Aorta (tissue), 5 donors: ENCODE data around the gene RNF123. TPM values are rescaled to one million over a fixed set of nuclear protein-coding genes. Genes with fewer than 3 reads are reported as not detected.

ENCODE experiments used
- ATAC-seq: fragments of 200-7000 bp; cut with Tn5 transposase; one replicate; pipeline ENCODE4 v1.9.1; 2022; ENCODE audit warnings: moderate library complexity; ENCODE audit not compliant: low FRiP score
- DNase-seq, 2 donors: peaks; one replicate each; pipeline ENCODE4 v3.0.0-alpha.2; 2020
- H3K27ac ChIP-seq, 2 donors: one replicate each; pipeline ENCODE4 v1.5.1; 2013; ENCODE audit warnings: low read length in 2 of 2, mild to moderate bottlenecking in 2 of 2, moderate library complexity in 2 of 2, control low read depth in 1 of 2, inconsistent platforms in 1 of 2, low read depth in 1 of 2
- H3K27me3 ChIP-seq, 2 donors: one replicate each; pipeline ENCODE4 v1.6.1; 2013; ENCODE audit warnings: control low read depth in 1 of 2, low read length in 1 of 2, mild to moderate bottlenecking in 1 of 2, moderate library complexity in 1 of 2; ENCODE audit not compliant: insufficient read depth in 2 of 2, control insufficient read depth in 1 of 2
- H3K36me3 ChIP-seq, 2 donors: one replicate each; pipeline ENCODE4 v1.6.1; 2013; ENCODE audit warnings: control low read depth in 1 of 2, low read length in 1 of 2, mild to moderate bottlenecking in 1 of 2; ENCODE audit not compliant: insufficient read depth in 2 of 2, control insufficient read depth in 1 of 2
- H3K4me1 ChIP-seq, 2 donors: one replicate each; pipeline ENCODE4 v1.6.1; 2013; ENCODE audit warnings: low read length in 2 of 2, control low read depth in 1 of 2, mild to moderate bottlenecking in 1 of 2, moderate library complexity in 1 of 2; ENCODE audit not compliant: insufficient read depth in 2 of 2, control insufficient read depth in 1 of 2
- H3K4me3 ChIP-seq, 2 donors: one replicate each; pipeline ENCODE4 v1.5.1; 2013; ENCODE audit warnings: low read length in 2 of 2, control low read depth in 1 of 2, mild to moderate bottlenecking in 1 of 2
- H3K9me3 ChIP-seq: one replicate; pipeline ENCODE4 v1.6.1; 2013; ENCODE audit warnings: mild to moderate bottlenecking, low read length; ENCODE audit not compliant: control insufficient read depth
- WGBS, 2 donors: extraction: QIAGEN DNeasy Blood & Tissue Kit; methylation state at CpG; one replicate each; pipeline ENCODE4 v1.1.7; 2013; 5-methylcytosine and 5-hydroxymethylcytosine counted together
- intact Hi-C, 2 donors: fragments of 100-400 bp; cut with DNase I; formaldehyde crosslinking; loops; one replicate each; pipeline versions ENCODE4 v1.14.2 to v1.15.0; 2022
- polyA plus RNA-seq, 2 donors: library from polyadenylated mRNA; stranded (reverse); fragments of 200-250 nt; gene quantifications; one replicate each; pipeline ENCODE4 v1.2.3, GENCODE V29; 2013
- total RNA-seq, 2 donors: library from RNA; stranded (reverse); fragmentation: NEBNext Ultra II Directional; extraction: Animal tissue kit (Norgen Biotek cat#: 25700); gene quantifications; one replicate each; pipeline ENCODE4 v1.2.1, GENCODE V29; 2021
- donor health status: healthy with polysubstance abuse.
- donor health status: Bipolar disorder and iron deficiency.
- donor health status: DM: no; HTN: no; CAD: no.
- donor health status: DM: no; HTN: no; CAD: no.
- donor health status: DM: yes; HTN: yes; CAD: no.

The RNF123 gene
- total and polyA plus RNA-seq, 4 donors, result 12.5 to 38.1 (median 32.2) TPM

GRCh38 chr3:49649576-49649975, 39.8 kb upstream of the RNF123 start:
- H3K27ac ChIP-seq, result no peak overlapping the region
- WGBS, 2 donors, result 96 to 100% methylated on average over 1 of the region's 1 CpG
- intact Hi-C loops, result no loop called here
- H3K27me3 ChIP-seq, result no peaks in the 10 kb centered on the region
- H3K9me3 ChIP-seq, result no peaks in the 10 kb centered on the region
- no peak overlapping the region for H3K4me3 ChIP-seq
- no peak for DNase-seq
- no peaks in the 10 kb centered on the region for H3K4me1 ChIP-seq
- ATAC-seq, result no peak
- no peaks in the 10 kb centered on the region for H3K36me3 ChIP-seq

GRCh38 chr3:49650177-49650576, 39.2 kb upstream of the RNF123 start:
- no peak for DNase-seq
- Histone ChIP-seq H3K36me3 (no peaks in the 10 kb centered on the region), H3K9me3 (no peaks in the 10 kb centered on the region), H3K27ac (no peak overlapping the region), H3K4me3 (no peak overlapping the region), H3K27me3 (no peaks in the 10 kb centered on the region), H3K4me1 (no peaks in the 10 kb centered on the region)
- intact Hi-C loops, result no loop called here
- 94 to 100% methylated on average over 1 of the region's 1 CpG for WGBS, 2 donors
- ATAC-seq, result no peak

DNA sequence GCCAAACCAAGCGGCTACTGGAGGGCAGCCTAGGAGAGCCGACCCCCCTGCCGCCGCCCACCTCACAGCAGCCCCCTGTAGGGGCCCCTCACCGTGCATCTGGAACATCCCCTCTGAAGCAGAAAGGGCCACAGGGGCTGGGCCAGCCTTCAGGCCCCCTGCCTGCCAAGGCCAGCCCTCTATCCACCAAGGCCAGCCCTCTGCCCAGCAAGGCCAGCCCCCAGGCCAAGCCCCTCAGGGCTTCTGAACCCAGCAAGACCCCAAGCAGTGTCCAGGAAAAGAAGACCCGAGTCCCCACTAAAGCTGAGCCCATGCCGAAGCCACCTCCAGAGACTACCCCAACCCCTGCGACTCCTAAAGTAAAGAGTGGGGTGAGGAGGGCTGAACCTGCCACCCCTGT, 38.7 kb upstream of the RNF123 start:
- no peak overlapping the region for H3K4me3 ChIP-seq
- ATAC-seq (no peak), DNase-seq (no peak)
- intact Hi-C loops, result no loop called here
- no peaks in the 10 kb centered on the region for H3K4me1 ChIP-seq
- H3K27ac ChIP-seq, result no peak overlapping the region
- 72 to 75% methylated on average over 8 of the region's 8 CpGs for WGBS, 2 donors
- no peaks in the 10 kb centered on the region for H3K27me3 ChIP-seq
- no peaks in the 10 kb centered on the region for H3K36me3 ChIP-seq
- H3K9me3 ChIP-seq, result no peaks in the 10 kb centered on the region

- Histone ChIP-seq H3K9me3 (no peaks in the 10 kb centered on the region), H3K4me3 (no peak overlapping the region), H3K4me1 (no peaks in the 10 kb centered on the region), H3K27ac (no peak overlapping the region), H3K36me3 (no peaks in the 10 kb centered on the region), H3K27me3 (no peaks in the 10 kb centered on the region)
- DNase-seq (no peak), ATAC-seq (no peak)
- 90 to 91% methylated on average over 30 to 36 of the region's 36 CpGs for WGBS, 2 donors
- intact Hi-C loops, result no loop called here
Observed at GRCh38 chr3:49652218-49652902, 37.0 kb upstream of the RNF123 start.

GRCh38 chr3:49652903-49653415, 36.4 kb upstream of the RNF123 start:
- ATAC-seq (no peak), DNase-seq (no peak)
- H3K36me3 ChIP-seq, result no peaks in the 10 kb centered on the region
- no peaks in the 10 kb centered on the region for H3K27me3 ChIP-seq
- no peaks in the 10 kb centered on the region for H3K4me1 ChIP-seq
- 88 to 92% methylated on average over 21 of the region's 21 CpGs for WGBS, 2 donors
- no peaks in the 10 kb centered on the region for H3K9me3 ChIP-seq
- intact Hi-C loops, result no loop called here
- no peak overlapping the region for H3K4me3 ChIP-seq
- H3K27ac ChIP-seq, result no peak overlapping the region

- DNase-seq (no peak), ATAC-seq (no peak)
- WGBS, 2 donors, result 63 to 70% methylated on average over 8 of the region's 8 CpGs
- intact Hi-C loops, result no loop called here
- Histone ChIP-seq H3K4me1 (no peaks in the 10 kb centered on the region), H3K36me3 (no peaks in the 10 kb centered on the region), H3K27me3 (no peaks in the 10 kb centered on the region), H3K9me3 (no peaks in the 10 kb centered on the region), H3K27ac (no peak overlapping the region), H3K4me3 (no peak overlapping the region)
Observed at GRCh38 chr3:49653621-49654020, 35.7 kb upstream of the RNF123 start.

DNA sequence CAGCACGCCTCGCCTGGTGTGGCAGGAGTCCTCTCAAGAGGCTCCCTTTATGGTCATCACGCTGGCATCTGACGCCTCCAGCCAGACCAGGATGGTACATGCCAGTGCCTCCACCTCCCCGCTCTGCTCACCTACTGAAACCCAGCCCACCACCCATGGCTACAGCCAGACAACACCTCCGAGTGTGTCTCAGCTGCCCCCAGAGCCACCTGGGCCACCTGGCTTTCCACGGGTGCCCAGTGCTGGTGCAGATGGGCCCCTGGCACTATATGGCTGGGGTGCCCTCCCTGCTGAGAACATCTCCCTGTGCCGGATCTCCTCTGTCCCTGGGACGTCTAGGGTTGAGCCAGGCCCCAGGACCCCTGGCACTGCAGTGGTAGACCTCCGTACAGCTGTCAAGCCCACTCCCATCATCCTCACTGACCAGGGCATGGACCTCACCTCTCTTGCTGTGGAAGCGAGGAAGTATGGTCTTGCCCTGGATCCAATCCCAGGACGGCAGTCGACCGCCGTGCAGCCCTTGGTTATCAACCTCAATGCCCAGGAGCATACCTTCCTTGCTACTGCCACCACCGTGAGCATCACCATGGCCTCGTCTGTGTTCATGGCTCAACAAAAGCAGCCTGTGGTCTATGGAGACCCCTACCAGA, 35.1 kb upstream of the RNF123 start:
- no peak for ATAC-seq
- no peak for DNase-seq
- Histone ChIP-seq H3K27ac (no peak overlapping the region), H3K9me3 (no peaks in the 10 kb centered on the region), H3K27me3 (no peaks in the 10 kb centered on the region), H3K4me1 (no peaks in the 10 kb centered on the region), H3K36me3 (no peaks in the 10 kb centered on the region), H3K4me3 (no peak overlapping the region)
- 90 to 95% methylated on average over 17 of the region's 17 CpGs for WGBS, 2 donors
- intact Hi-C loops, result no loop called here

GRCh38 chr3:49654955-49655556, 34.3 kb upstream of the RNF123 start:
- no peaks in the 10 kb centered on the region for H3K36me3 ChIP-seq
- no peak for DNase-seq
- H3K27ac ChIP-seq, result no peak overlapping the region
- no peaks in the 10 kb centered on the region for H3K4me1 ChIP-seq
- H3K4me3 ChIP-seq, result no peak overlapping the region
- no peaks in the 10 kb centered on the region for H3K27me3 ChIP-seq
- WGBS, 2 donors, result 77 to 84% methylated on average over 10 of the region's 10 CpGs
- intact Hi-C loops, result no loop called here
- no peak for ATAC-seq
- no peaks in the 10 kb centered on the region for H3K9me3 ChIP-seq
